HG03442 (cell line): Measurements from ENCODE around the gene FAM114A1.
"Not testable (repeated sequence)": the region's sequence is repeated elsewhere in the genome, so short reads cannot be mapped to it uniquely, and the experiment has no call there.

Experiments
- ATAC-seq: cut with Tn5 transposase; IDR thresholded peaks from one replicate; pipeline ENCODE4 v1.9.1; 2021; ENCODE audit warnings: mild to moderate bottlenecking, moderate library complexity; ENCODE audit not compliant: unreplicated experiment

Gene FAM114A1

DNA sequence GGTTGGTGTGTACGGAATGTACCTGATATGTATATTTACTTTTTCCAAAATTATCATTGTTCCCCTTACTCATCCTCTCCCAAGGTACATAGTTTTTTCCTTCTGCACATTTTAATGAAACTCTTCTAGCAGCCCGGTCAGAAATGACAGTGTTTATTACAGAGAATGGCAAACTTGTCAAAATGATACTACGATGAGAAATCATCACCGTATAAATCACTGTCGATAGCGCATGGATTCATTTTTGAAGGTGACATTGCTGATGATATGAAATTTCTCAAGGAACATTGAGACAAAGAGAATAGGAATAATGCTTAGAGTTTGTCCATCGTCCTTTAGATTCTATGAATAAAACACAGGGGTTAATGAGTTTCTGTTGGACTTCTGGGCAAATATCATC is 30.6 kb downstream of the FAM114A1 start:
- no peak for ATAC-seq

DNA sequence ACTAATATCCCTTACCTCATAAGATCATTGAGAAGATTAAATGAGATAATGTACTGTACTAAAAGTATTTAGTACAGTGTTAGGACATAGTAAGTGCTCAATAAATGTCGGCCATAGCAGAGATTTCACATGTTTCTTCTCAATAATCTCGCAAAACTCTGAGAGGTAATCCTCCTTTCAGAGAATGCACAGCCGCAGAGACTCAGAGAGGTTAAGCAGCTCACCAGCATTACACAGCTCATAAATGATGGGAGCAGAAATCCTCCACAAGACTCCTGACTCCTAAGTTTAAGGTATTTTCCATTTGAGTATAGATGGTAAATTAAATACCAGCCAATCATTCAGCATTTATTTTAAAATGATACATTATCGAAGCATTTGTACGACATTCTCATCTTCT is 34.6 kb downstream of the FAM114A1 start:
- ATAC-seq = no peak

DNA sequence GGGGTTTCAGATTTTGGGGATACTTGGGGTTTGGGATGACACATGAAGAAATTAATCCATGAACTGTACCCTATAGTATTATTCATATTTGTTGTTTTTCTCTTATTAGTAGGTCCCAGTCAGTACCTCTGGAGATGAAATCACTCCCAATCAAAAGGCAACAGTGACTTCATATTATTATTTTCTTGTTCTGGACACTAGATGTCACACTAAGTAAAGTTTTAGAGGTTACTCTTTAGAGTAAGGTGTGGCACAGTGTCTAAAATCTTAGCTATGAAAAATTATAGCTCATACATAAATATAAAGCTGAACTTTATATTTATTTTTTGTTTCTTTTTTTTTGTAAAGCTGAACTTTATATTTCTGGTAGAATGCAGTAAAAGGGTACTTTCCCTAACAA is 35.1 kb downstream of the FAM114A1 start:
- peak; percentile 57 for ATAC-seq

DNA sequence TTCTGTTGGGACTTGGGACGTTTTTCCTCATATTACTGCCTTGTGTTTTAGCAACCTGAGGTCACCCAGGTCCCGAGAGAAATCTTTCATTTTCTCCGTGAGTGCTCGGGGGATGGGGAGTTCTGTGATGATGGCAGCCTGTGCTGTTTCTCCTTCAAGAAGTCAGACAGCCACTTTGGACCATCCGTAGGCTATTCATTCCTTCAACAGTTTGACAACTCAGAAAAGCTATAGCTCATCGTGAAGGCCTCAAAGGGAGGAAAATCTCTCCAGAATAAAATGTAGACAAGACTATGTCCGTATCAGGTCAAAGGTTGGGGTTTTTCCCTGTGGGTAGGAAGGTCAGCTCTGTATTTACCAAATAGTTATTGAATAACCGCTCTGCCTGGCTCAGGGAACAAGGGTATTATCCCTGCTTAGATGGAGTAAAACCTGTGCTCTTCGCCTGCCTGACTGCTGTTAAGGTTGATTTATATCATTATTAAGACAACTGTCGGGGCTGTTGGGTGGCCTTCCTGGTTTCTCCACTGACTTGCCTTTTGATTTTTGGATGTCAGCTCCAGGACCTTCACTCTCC is 36.6 kb downstream of the FAM114A1 start:
- no peak for ATAC-seq

DNA sequence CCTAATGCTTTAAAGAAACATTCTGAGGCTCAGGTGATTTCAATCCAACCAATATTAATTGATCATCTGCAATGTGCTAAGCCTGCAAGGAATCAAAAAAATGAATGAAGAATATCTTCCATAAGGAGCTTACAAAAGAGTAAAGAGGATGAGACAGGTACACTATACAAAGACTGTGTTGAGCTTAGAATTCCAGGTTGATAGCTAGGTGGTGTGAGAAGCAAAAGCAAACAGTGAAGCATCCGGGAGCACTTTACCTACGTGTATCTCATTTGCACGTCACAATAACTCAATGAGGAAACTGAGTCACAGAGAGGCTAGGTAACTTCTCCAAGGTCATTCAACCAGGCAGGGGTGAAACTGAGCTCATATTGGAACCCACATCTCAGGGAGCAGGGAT is 37.1 kb downstream of the FAM114A1 start:
- ATAC-seq = no peak

DNA sequence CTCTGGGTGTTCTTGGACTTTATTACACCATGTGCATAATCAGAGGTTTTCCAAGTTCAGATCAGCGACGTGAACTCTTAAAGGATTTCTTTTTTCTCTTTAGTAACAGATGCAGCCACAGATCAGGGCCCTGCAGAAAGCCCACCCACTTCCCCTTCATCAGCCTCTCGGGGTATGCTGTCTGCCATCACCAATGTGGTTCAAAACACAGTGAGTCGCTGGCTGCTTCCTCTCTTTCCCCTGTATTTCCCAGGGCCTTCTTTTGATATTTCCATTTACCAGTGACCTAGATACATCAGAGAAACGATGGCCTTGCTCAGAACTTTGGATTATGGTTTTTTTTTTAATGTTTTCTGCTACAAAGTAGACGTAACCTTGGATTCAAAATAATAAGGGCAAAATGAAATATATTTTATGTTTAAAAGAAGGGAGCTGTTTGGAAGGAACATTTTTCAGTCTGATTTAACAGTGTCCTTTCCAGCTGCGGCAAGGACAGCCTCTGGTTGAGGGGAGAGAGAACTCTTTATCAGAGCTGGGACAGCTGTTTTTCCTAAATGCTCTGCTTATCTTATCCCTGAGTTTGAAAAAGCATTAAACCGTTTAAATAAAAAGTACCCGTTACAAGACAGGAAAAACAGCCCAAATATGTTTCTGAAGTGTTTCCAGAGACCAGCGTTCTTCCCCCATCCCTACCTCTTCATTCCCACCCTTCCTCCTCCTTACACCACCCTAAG is 38.2 kb downstream of the FAM114A1 start:
- no peak for ATAC-seq

DNA sequence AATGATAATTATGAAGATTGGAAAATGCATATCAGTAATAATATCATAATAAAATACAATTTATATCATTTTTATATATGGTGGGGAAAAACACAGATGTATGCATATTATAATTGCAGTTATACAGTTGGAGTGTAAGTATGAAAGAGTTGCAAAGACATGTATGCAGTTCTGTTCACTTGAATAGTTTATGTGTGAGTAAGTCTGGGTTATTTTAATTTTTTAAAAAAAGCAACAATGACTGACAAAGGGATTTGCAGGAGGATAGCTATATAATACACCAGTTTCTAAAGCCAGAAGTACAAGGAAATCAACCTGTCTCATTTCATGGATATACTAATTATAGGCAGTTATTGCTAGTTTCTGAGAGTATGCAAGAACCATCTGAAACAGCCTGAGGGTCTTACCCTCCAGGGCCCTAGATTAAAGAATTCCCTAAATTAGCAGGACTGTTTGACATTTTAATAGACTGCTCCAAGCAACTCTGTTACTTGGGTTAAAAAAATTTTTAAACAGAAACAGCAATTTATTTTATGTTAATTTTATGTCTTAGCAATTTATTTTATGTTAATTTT is 40.2 kb downstream of the FAM114A1 start:
- ATAC-seq = no peak

DNA sequence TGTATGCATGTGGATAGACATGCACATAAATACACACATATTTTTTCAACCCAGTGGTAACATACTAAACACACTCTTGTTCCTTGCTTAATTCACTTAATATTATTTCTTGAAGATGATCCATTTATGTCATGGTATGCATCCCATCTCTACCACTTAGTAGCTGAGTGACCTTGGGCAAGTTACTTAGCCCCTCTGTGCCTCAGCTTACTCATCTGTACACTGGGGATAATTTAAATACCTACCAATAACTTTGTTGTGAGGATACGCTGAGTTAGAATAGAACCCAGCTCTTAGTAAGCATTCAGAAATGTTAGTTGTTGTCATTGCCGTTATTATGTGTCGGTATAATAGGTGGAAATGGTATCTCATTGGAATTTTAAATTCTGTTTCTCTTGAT is 41.4 kb downstream of the FAM114A1 start:
- no peak for ATAC-seq

DNA sequence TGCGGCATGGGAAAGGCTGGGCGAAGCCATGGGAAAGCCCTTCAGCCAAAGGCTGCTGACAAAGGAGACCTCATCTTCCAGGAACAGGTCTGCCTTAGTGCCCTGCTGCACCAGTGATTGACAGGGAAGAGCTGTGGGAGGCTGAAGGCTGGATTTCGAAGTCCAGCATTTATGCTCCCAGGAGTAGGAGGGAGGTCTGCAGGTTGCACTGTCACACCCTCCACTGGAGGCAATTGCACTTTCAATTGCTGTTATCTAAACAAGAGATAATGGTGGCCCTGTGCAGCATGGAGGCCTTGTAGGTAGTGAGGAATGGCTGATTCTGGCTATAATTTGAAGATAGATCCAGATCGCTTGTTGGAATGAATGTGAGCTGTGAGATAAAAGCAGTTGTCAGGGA is 43.7 kb downstream of the FAM114A1 start:
- ATAC-seq = no peak

DNA sequence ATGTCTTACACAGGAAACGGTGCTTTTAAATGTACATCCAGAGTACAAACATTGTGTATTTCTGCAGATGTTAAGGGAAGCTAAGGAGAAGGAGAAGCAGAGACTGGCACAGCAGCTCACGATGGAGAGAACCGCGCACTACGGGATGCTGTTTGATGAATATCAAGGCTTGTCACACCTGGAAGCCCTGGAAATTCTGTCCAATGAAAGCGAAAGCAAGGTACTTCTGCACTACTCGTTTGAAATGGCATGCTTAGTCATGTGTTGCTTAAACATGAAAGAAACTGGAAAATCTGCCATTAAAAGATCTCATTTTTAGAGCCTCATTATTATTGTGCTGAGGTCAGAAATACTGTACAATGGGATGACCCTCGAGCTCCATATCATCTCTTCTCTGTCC is 47.2 kb downstream of the FAM114A1 start:
- ATAC-seq = no peak

DNA sequence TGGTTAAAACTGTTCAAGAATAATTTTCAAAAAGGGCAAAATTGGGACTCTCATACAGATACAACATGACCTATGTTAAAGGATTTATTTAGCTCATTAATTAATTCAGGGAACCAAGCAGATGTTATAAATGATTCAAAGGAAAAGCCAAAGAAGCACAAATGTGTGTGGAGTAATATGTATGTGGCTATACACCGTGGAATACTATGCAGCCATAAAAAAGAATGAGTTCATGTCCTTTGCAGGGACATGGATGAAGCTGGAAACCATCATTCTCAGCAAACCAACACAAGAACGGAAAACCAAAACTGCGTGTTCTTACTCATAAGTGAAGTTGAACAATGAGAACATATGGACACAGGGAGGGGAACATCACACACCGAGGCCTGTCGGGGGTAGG is 48.7 kb downstream of the FAM114A1 start:
- ATAC-seq = not testable (repeated sequence)

DNA sequence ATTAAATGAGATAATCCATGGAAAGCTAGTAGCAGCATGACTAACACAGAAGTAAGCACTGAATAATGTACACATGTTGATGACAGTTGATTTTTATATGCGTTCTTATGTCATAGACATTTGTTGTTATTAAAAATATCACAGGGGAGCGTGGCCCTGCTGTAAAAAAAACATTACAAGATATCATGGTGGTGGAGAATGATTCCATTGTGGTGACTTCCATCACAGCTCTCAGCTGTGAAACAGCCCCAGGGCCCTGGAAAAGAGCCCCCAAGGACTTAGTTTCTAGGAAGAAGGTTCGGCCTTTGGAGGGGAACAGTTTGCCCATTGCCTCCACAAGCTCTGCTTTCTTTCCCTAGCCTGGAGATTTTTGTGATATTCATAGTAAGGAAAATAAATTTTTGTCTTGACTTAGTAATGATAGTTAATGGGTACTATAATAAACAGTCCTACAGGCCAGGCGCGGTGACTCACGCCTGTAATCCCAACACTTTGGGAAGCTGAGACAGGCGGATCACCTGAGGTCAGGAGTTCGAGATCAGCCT is 49.9 kb downstream of the FAM114A1 start:
- no peak for ATAC-seq

DNA sequence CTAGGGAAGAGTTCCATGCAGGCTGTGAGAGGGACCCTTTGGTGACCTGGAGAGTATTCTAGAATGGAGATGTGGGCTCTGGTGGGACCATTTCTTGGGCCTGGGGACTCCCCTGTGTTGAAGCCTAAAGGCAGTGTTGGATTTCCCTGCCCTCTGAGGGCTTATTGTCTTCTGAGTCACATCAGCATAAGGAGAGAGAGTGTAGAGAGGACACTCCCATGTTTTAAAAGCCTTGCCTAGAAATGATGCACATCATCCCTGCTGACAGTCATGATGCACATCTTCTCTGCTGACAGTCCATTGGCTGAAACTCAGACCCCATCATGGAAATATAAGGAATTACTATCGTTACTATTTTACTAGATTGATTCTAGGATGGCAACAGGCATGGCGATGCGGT is 51.9 kb downstream of the FAM114A1 start:
- ATAC-seq = no peak

DNA sequence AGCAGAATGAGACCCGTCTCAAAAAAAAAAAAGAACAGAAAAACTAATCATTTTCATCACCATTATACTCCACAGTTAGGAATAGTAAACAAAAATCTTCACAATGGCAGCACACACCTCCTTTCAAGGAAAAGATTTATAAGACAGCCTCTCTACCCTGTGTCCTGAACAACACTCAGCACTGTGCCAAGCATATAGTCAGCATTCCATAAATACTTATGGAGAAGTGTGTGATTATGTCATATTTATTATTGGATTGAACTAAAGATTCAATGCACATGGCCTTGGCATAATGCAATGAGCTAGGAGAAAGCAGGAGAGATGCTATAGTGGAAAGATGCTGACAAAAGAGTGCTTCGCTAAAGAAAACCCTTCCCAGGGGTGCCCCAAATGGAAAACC is 52.6 kb downstream of the FAM114A1 start:
- no peak for ATAC-seq

DNA sequence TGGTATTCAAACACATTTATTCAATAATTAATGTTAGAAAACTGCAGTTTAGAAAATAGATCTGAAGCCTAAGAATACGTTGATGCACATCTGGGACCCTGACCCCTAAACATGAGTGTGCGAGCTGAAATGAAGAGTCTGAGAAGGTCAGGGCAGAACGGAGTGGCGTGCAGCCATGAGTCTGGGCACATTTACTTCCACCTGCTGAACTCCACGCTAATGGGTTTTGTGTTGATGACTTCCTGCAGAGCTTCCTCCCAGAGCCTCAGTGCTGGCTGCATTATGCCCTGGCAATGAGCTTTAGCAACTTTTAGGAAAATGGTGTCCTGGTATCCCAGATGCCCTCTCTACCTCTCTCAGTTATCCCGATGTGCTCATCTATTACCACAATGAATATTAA is 53.1 kb downstream of the FAM114A1 start:
- no peak for ATAC-seq

DNA sequence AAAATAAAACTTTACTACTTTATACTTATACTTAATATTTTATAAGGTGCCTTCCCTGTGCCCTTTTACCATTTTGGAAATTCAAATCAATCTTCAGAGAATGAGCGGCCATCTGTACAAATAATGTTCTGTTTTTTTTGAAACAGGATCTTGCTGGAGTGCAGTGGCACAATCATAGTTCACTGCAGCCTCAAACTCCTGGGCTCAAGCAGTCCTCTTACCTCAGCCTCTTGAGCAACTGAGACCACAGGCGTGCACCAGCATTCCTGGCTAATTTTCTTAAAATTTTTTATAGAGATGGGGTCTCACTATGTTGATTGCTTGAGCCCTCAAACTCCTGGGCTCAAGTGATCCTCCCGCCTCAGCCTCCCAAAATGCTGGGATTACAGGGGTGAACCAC is 53.5 kb downstream of the FAM114A1 start:
- no peak for ATAC-seq

DNA sequence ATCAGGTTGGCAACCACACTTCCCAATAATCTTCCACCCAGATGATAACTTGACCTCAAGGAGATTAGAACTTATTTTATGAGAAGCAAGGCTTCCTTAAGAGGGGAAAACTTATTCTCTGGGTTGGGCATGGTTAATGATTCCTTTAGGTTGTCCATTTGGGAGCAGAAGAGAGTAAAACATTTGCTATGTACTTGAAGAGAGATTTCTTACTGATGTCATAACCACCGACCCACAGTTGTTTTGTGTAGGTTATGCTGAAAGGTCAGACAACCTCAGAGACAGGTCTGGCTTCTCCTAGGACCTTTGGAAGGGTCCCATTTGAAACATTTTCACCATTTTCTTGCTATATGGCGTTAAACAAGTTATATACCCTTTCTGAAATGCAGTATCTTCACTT is 56.1 kb downstream of the FAM114A1 start:
- no peak for ATAC-seq

DNA sequence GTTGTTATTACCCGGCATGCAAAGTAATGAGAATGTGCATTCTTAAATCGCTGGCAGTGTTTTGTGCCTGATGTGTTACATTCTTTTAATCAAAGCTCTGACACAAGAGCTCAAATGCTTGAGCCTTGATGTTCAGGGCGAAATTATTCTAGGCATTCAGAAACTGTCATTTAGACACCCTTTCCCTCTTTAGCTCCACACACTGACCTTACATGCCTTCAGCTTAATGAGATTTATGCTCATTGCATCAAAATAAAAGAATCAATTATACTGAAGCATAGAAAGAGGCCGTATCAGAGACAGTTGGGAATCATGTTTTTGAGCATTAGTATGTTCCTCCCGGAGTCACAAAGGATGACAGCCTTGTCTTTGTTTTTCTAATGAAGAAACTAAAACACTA is 56.7 kb downstream of the FAM114A1 start:
- ATAC-seq = no peak

DNA sequence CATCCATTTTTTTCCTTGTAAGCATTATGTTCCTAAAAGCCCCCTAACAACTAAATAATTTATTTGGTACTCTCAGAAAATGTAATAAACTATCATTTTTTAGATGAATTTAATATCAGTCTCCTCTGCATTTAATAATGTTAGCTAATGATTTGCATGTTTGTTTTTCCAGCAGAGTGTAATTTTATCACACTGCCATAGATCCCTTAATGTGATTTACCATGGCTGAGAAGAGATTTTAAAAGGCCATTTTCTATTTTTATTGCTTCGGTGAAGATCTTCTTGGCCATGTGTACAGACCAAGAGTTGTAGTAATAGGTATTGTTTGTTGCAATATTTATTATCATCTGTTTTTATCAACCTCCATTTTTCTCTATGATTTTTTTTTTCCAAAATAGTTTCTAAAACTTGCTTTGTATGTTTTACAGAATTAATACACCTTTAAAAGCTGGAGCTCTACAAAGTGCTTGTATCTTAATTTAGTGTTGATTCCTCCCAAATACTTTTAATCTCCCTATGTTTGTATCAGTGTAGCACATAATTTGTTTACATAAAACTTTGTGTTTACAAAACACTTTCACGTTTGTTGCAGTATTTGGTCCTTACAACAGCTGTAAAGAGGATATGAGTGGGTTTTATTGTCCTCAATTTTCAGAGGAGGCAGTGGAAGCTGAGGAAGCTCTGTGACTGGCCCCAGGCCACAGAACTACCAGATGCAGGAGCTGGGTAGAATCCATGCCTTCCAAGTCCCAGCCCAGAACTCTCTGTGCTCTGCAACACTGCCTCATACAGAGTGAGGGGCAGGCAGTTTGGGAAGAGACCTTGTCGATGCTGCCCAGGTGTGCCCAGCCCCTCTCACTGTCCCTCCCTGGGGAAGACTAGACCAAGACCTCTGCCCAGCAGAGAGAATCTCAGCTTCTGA is 58.1 kb downstream of the FAM114A1 start:
- no peak for ATAC-seq

DNA sequence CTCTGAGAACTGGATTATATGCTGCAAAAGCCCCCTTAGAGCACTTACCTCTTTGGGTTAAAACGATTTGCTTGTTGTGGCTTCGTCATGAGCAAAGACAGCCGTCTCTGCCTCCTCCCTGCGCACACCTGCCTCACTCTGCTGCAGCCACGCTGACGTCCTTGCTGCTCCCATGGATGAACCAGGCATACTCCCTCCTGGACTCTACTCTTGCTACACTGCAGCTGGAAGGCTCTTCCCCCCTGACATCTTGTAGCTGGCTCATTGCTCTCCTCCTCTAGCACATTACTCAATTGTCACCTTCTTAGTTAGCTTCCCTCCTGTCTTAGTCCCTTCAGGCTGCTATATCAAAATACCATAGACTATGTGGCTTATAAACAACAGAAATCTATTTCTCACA is 59.3 kb downstream of the FAM114A1 start:
- ATAC-seq = no peak

DNA sequence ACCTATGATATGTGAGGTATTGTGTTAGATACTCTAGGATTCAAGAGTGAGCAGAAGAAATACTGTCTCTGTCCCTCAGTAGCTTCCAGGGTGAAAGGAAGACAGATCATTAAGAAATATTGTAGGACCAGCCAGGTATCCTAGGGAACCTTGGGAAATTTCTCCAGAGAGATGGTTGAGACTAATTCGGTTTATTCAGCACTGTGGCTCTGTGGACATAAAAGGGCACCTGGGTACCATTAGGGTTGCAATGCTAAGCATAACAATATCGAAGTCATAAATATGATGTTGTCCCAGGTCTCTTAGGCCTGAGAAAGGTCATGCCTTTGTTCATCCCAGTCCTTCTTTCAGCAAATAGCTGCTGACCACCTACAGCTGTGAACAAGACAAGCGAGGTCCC is 61.0 kb downstream of the FAM114A1 start:
- no peak for ATAC-seq
